Measurements from ENCODE around the gene GATA3. TPM values are rescaled to one million over a fixed set of nuclear protein-coding genes. Genes with fewer than 3 reads are reported as not detected.

Gene GATA3
- total RNA-seq, 4 donors from 2014 or later, result 0.12 to 0.61 (median 0.58) TPM

GRCh38 chr10:8053446-8054243, 843 bp upstream of the GATA3 start:
- H3K27me3 ChIP-seq, result peaks cover 89 to 97% (median 96%) of the 10 kb centered on the region in 3 donors
- in situ Hi-C loops (cut with MboI; ENCODE audit: low sequenced_read_pairs in 4 of 4), result no loop called here

GRCh38 chr10:8054244-8054493, 319 bp upstream of the GATA3 start:
- peaks cover 24 to 40% of the 10 kb centered on the region in 2 donors for H3K4me1 ChIP-seq
- no peak for ATAC-seq
- peaks cover 89 to 97% (median 96%) of the 10 kb centered on the region in 3 donors for H3K27me3 ChIP-seq
- peak overlapping the region in 3 of 4 donors; percentile 46 to 67 (median 65) for H3K27ac ChIP-seq
- no peak for DNase-seq
- intact Hi-C loops (cut with DNase I; ENCODE audit: low total_unique reads), result no loop called here
- no peaks in the 10 kb centered on the region for H3K36me3 ChIP-seq
- TF ChIP-seq CTCF (IDR thresholded peaks at IDR 0.05 in 4 of 5, conservative IDR thresholded peaks at IDR 0.05 in 1 of 5) (no peak), POLR2A (IDR thresholded peaks at IDR 0.05) (no peak)
- H3K4me3 ChIP-seq, result peak overlapping the region; percentile 48 to 57 (median 50)
- in situ Hi-C loops (cut with MboI; ENCODE audit: low sequenced_read_pairs in 4 of 4), result no loop called here
- no peaks in the 10 kb centered on the region for H3K9me3 ChIP-seq

More at GRCh38 chr10:8053446-8054243, 843 bp upstream of the GATA3 start:
- peak overlapping the region in 3 of 4 donors; percentile 16 to 67 (median 65) for H3K27ac ChIP-seq
- TF ChIP-seq POLR2A (IDR thresholded peaks at IDR 0.05), result no peak
- peak in 4 of 5 experiments; percentile 18 to 69 (median 54) for TF ChIP-seq CTCF (IDR thresholded peaks at IDR 0.05 in 4 of 5, conservative IDR thresholded peaks at IDR 0.05 in 1 of 5)
- DNase-seq (peak; percentile 30 to 36), ATAC-seq (peak; percentile 43 to 67)
- H3K4me1 ChIP-seq, result peaks cover 27 to 40% of the 10 kb centered on the region in 2 donors
- H3K4me3 ChIP-seq, result peak overlapping the region; percentile 48 to 57 (median 50)
- H3K9me3 ChIP-seq, result no peaks in the 10 kb centered on the region
- no peaks in the 10 kb centered on the region for H3K36me3 ChIP-seq
- intact Hi-C loops (cut with DNase I; ENCODE audit: low total_unique reads), result no loop called here

GRCh38 chr10:8055420-8056349, 1.2 kb downstream of the GATA3 start:
- peak overlapping the region; percentile 48 to 57 (median 50) for H3K4me3 ChIP-seq
- peaks cover 87 to 93% (median 93%) of the 10 kb centered on the region in 3 donors for H3K27me3 ChIP-seq
- intact Hi-C loops (cut with DNase I; ENCODE audit: low total_unique reads) (no loop called here), in situ Hi-C loops (cut with MboI; ENCODE audit: low sequenced_read_pairs in 4 of 4) (no loop called here)
- TF ChIP-seq CTCF (IDR thresholded peaks at IDR 0.05 in 4 of 5, conservative IDR thresholded peaks at IDR 0.05 in 1 of 5) (no peak), POLR2A (IDR thresholded peaks at IDR 0.05) (no peak)
- DNase-seq, result no peak
- no peaks in the 10 kb centered on the region for H3K9me3 ChIP-seq
- no peak for ATAC-seq
- peaks cover 12 to 31% of the 10 kb centered on the region in 2 donors for H3K4me1 ChIP-seq
- no peaks in the 10 kb centered on the region for H3K36me3 ChIP-seq
- H3K27ac ChIP-seq, result peak overlapping the region; percentile 42 to 67 (median 56)

DNA sequence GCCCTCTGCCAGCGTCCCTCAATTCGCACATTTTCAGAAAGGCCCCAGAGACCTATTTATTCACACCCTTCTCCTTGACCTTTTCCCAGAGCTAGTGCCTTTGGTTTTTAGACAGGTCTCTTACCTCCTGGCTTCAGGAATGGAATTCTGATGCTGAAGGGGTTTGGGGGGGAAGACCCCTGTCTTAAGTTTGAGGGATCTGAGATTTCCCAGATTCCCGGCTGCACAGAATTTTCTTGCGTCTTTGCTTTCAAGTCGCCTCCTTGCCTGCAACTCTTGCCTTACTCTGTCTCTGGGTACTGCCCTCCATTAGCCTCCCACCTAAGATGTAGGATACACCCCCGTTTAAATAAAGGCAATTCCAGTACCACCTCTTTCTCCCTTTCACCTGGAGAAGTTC, 1.9 kb downstream of the GATA3 start:
- peaks cover 89 to 93% (median 93%) of the 10 kb centered on the region in 3 donors for H3K27me3 ChIP-seq
- H3K4me3 ChIP-seq, result peak overlapping the region; percentile 48 to 57 (median 50)
- TF ChIP-seq CTCF (IDR thresholded peaks at IDR 0.05 in 4 of 5, conservative IDR thresholded peaks at IDR 0.05 in 1 of 5) (no peak), POLR2A (IDR thresholded peaks at IDR 0.05) (no peak)
- no peaks in the 10 kb centered on the region for H3K36me3 ChIP-seq
- no peak for ATAC-seq
- in situ Hi-C loops (cut with MboI; ENCODE audit: low sequenced_read_pairs in 4 of 4), result no loop called here
- DNase-seq, result no peak
- no peaks in the 10 kb centered on the region for H3K9me3 ChIP-seq
- H3K27ac ChIP-seq, result peak overlapping the region; percentile 42 to 67 (median 56)
- intact Hi-C loops (cut with DNase I; ENCODE audit: low total_unique reads), result no loop called here
- peaks cover 9 to 24% of the 10 kb centered on the region in 2 donors for H3K4me1 ChIP-seq

Data from gastrocnemius medialis (tissue), 4 donors.